Ectodermal cell (in vitro differentiated cells): Measurements from ENCODE around the gene ZDHHC7.

Experiments used
- H3K27ac ChIP-seq: 2 replicates; pipeline ENCODE4 v1.7.0; 2013; ENCODE audit warnings: mild to moderate bottlenecking, low read depth, low read length; ENCODE audit not compliant: insufficient read depth, poor library complexity, severe bottlenecking
- H3K27me3 ChIP-seq: 2 replicates; pipeline ENCODE4 v1.7.0; 2013; ENCODE audit warnings: mild to moderate bottlenecking, low read length; ENCODE audit not compliant: insufficient read depth, control insufficient read depth, poor library complexity, severe bottlenecking
- H3K36me3 ChIP-seq: one replicate; pipeline ENCODE4 v1.7.0; 2013; ENCODE audit warnings: low read length; ENCODE audit not compliant: control insufficient read depth, insufficient read depth
- H3K4me1 ChIP-seq: one replicate; pipeline ENCODE4 v1.7.0; 2013; ENCODE audit warnings: low read length; ENCODE audit not compliant: control insufficient read depth, insufficient read depth
- H3K4me3 ChIP-seq: 2 replicates; pipeline ENCODE4 v1.7.0; 2013; ENCODE audit warnings: low read depth, low read length, control low read depth; ENCODE audit not compliant: insufficient read depth
- H3K9me3 ChIP-seq: 2 replicates; pipeline ENCODE4 v1.7.0; 2013; ENCODE audit warnings: mild to moderate bottlenecking, low read length, moderate library complexity; ENCODE audit not compliant: control insufficient read depth
- WGBS, 2 experiments: methylation state at CpG; one replicate each; pipeline ENCODE4 v1.1.7; 2013; ENCODE audit warnings: missing lambda C conversion rate in 2 of 2; 5-methylcytosine and 5-hydroxymethylcytosine counted together

ZDHHC7 gene

GRCh38 chr16:84982434-84982833 lies 28.9 kb downstream of the ZDHHC7 start:
- H3K4me3 ChIP-seq: no peak overlapping the region
- no peaks in the 10 kb centered on the region for H3K9me3 ChIP-seq
- no peak overlapping the region for H3K27ac ChIP-seq
- WGBS, 2 experiments: 94% methylated on average over 9 of the region's 9 CpGs
- H3K4me1 ChIP-seq: no peaks in the 10 kb centered on the region
- no peaks in the 10 kb centered on the region for H3K27me3 ChIP-seq
- peaks cover under 1% of the 10 kb centered on the region for H3K36me3 ChIP-seq

GRCh38 chr16:84979516-84979915 lies 31.8 kb downstream of the ZDHHC7 start:
- H3K4me3 ChIP-seq: no peak overlapping the region
- WGBS, 2 experiments: 95% methylated on average over 4 of the region's 4 CpGs
- H3K4me1 ChIP-seq: no peaks in the 10 kb centered on the region
- peaks cover 7% of the 10 kb centered on the region for H3K36me3 ChIP-seq
- H3K9me3 ChIP-seq: no peaks in the 10 kb centered on the region
- H3K27me3 ChIP-seq: no peaks in the 10 kb centered on the region
- no peak overlapping the region for H3K27ac ChIP-seq

GRCh38 chr16:84976644-84977400 lies 34.5 kb downstream of the ZDHHC7 start:
- Histone ChIP-seq H3K9me3 (no peaks in the 10 kb centered on the region), H3K36me3 (peaks cover 7% of the 10 kb centered on the region), H3K4me3 (no peak overlapping the region), H3K27ac (no peak overlapping the region), H3K27me3 (no peaks in the 10 kb centered on the region), H3K4me1 (no peaks in the 10 kb centered on the region)
- 96% methylated on average over 17 of the region's 17 CpGs for WGBS, 2 experiments

- H3K9me3 ChIP-seq: no peaks in the 10 kb centered on the region
- no peaks in the 10 kb centered on the region for H3K27me3 ChIP-seq
- H3K36me3 ChIP-seq: peaks cover 7% of the 10 kb centered on the region
- no peaks in the 10 kb centered on the region for H3K4me1 ChIP-seq
- no peak overlapping the region for H3K4me3 ChIP-seq
- WGBS, 2 experiments: 94 to 95% methylated on average over 22 of the region's 22 CpGs
- H3K27ac ChIP-seq: no peak overlapping the region
These were observed 35.8 kb downstream of the ZDHHC7 start for GRCh38 chr16:84975522-84975921.

- Histone ChIP-seq H3K27ac (no peak overlapping the region), H3K4me1 (no peaks in the 10 kb centered on the region), H3K9me3 (no peaks in the 10 kb centered on the region), H3K36me3 (peaks cover 7% of the 10 kb centered on the region), H3K27me3 (no peaks in the 10 kb centered on the region), H3K4me3 (no peak overlapping the region)
- 91 to 93% methylated on average over 12 of the region's 12 CpGs for WGBS, 2 experiments
These were observed 36.3 kb downstream of the ZDHHC7 start for GRCh38 chr16:84975066-84975465.

- Histone ChIP-seq H3K4me1 (no peaks in the 10 kb centered on the region), H3K27me3 (no peaks in the 10 kb centered on the region), H3K4me3 (no peak overlapping the region), H3K9me3 (no peaks in the 10 kb centered on the region), H3K36me3 (peaks cover 7% of the 10 kb centered on the region), H3K27ac (no peak overlapping the region)
- WGBS, 2 experiments: 94 to 95% methylated on average over 20 to 23 of the region's 23 CpGs
These were observed 37.4 kb downstream of the ZDHHC7 start for GRCh38 chr16:84973776-84974523.

- WGBS, 2 experiments: 94 to 95% methylated on average over 15 of the region's 15 CpGs
- Histone ChIP-seq H3K36me3 (peaks cover 7% of the 10 kb centered on the region), H3K4me1 (no peaks in the 10 kb centered on the region), H3K9me3 (no peaks in the 10 kb centered on the region), H3K27me3 (no peaks in the 10 kb centered on the region), H3K27ac (no peak overlapping the region), H3K4me3 (no peak overlapping the region)
These were observed 38.1 kb downstream of the ZDHHC7 start for GRCh38 chr16:84973236-84973635.

- Histone ChIP-seq H3K4me1 (no peaks in the 10 kb centered on the region), H3K27ac (no peak overlapping the region), H3K9me3 (no peaks in the 10 kb centered on the region), H3K27me3 (no peaks in the 10 kb centered on the region), H3K4me3 (no peak overlapping the region), H3K36me3 (no peaks in the 10 kb centered on the region)
- WGBS, 2 experiments: 36 to 37% methylated on average over 18 of the region's 18 CpGs
These were observed 40.7 kb downstream of the ZDHHC7 start for GRCh38 chr16:84970447-84971127.

- H3K36me3 ChIP-seq: no peaks in the 10 kb centered on the region
- no peaks in the 10 kb centered on the region for H3K9me3 ChIP-seq
- H3K27ac ChIP-seq: no peak overlapping the region
- H3K4me1 ChIP-seq: no peaks in the 10 kb centered on the region
- no peak overlapping the region for H3K4me3 ChIP-seq
- WGBS, 2 experiments: 92 to 94% methylated on average over 16 of the region's 16 CpGs
- H3K27me3 ChIP-seq: no peaks in the 10 kb centered on the region
These were observed 43.5 kb downstream of the ZDHHC7 start for GRCh38 chr16:84967828-84968227.
